ENCODE data around the gene ANO2.

The ANO2 gene

GRCh38 chr12:5524116-5524768 lies 420.8 kb downstream of the ANO2 start:
- Histone ChIP-seq H3K4me3 (ENCODE audit: insufficient read length, low read depth) (no peak overlapping the region), H3K9ac (ENCODE audit: insufficient read length, low read depth) (no peak overlapping the region), H3K9me3 (ENCODE audit: insufficient read depth, low read length) (peaks cover 5% of the 10 kb centered on the region; the same call in 1 of the 2 replicates), H3K36me3 (ENCODE audit: insufficient read depth, insufficient read length, low read length) (no peaks in the 10 kb centered on the region), H3K27me3 (ENCODE audit: insufficient read depth, insufficient read length) (no peaks in the 10 kb centered on the region), H3K4me1 (ENCODE audit: insufficient read depth, insufficient read length) (no peaks in the 10 kb centered on the region)
- no peak for DNase-seq (ENCODE audit: low read depth, low spot score)
- TF ChIP-seq SUZ12 (IDR thresholded peaks at IDR 0.05; ENCODE audit: extremely low read depth, insufficient read depth, insufficient read length), result no peak
- no peak for TF ChIP-seq YY1 (IDR thresholded peaks at IDR 0.05; ENCODE audit: insufficient read depth, insufficient read length)
- TF ChIP-seq ZNF274 (IDR thresholded peaks at IDR 0.05; ENCODE audit: low read depth, low read length), result no peak

- no peak for DNase-seq (ENCODE audit: low read depth, low spot score)
- no peak overlapping the region for H3K9ac ChIP-seq (ENCODE audit: insufficient read length, low read depth)
Measured at GRCh38 chr12:5523396-5524115, 421.5 kb downstream of the ANO2 start.

GRCh38 chr12:5522432-5523335 lies 422.4 kb downstream of the ANO2 start:
- no peaks in the 10 kb centered on the region for H3K9me3 ChIP-seq (ENCODE audit: insufficient read depth, low read length)
- no peak overlapping the region for H3K9ac ChIP-seq (ENCODE audit: insufficient read length, low read depth)
- no peaks in the 10 kb centered on the region for H3K36me3 ChIP-seq (ENCODE audit: insufficient read depth, insufficient read length, low read length)
- no peak overlapping the region for H3K4me3 ChIP-seq (ENCODE audit: insufficient read length, low read depth)
- TF ChIP-seq YY1 (IDR thresholded peaks at IDR 0.05; ENCODE audit: insufficient read depth, insufficient read length), result no peak
- no peak for TF ChIP-seq SUZ12 (IDR thresholded peaks at IDR 0.05; ENCODE audit: extremely low read depth, insufficient read depth, insufficient read length)
- no peak for TF ChIP-seq ZNF274 (IDR thresholded peaks at IDR 0.05; ENCODE audit: low read depth, low read length)
- no peak for DNase-seq (ENCODE audit: low read depth, low spot score)
- H3K27me3 ChIP-seq (ENCODE audit: insufficient read depth, insufficient read length), result no peaks in the 10 kb centered on the region
- peaks cover 4% of the 10 kb centered on the region for H3K4me1 ChIP-seq (ENCODE audit: insufficient read depth, insufficient read length)

More at GRCh38 chr12:5523396-5524115, 421.5 kb downstream of the ANO2 start:
- Histone ChIP-seq H3K4me3 (ENCODE audit: insufficient read length, low read depth) (no peak overlapping the region), H3K36me3 (ENCODE audit: insufficient read depth, insufficient read length, low read length) (no peaks in the 10 kb centered on the region), H3K4me1 (ENCODE audit: insufficient read depth, insufficient read length) (peaks cover 4% of the 10 kb centered on the region), H3K27me3 (ENCODE audit: insufficient read depth, insufficient read length) (no peaks in the 10 kb centered on the region), H3K9me3 (ENCODE audit: insufficient read depth, low read length) (no peaks in the 10 kb centered on the region)
- TF ChIP-seq YY1 (IDR thresholded peaks at IDR 0.05; ENCODE audit: insufficient read depth, insufficient read length) (no peak), SUZ12 (IDR thresholded peaks at IDR 0.05; ENCODE audit: extremely low read depth, insufficient read depth, insufficient read length) (no peak), ZNF274 (IDR thresholded peaks at IDR 0.05; ENCODE audit: low read depth, low read length) (no peak)

- H3K9me3 ChIP-seq (ENCODE audit: insufficient read depth, low read length), result no peaks in the 10 kb centered on the region
Measured at GRCh38 chr12:5521456-5522325, 423.4 kb downstream of the ANO2 start.

GRCh38 chr12:5520831-5521230 lies 424.2 kb downstream of the ANO2 start:
- H3K36me3 ChIP-seq (ENCODE audit: insufficient read depth, insufficient read length, low read length), result no peaks in the 10 kb centered on the region
- H3K4me3 ChIP-seq (ENCODE audit: insufficient read length, low read depth), result no peak overlapping the region
- no peaks in the 10 kb centered on the region for H3K27me3 ChIP-seq (ENCODE audit: insufficient read depth, insufficient read length)
- H3K4me1 ChIP-seq (ENCODE audit: insufficient read depth, insufficient read length), result peaks cover 13% of the 10 kb centered on the region
- H3K9me3 ChIP-seq (ENCODE audit: insufficient read depth, low read length), result no peaks in the 10 kb centered on the region
- no peak for DNase-seq (ENCODE audit: low read depth, low spot score)
- no peak overlapping the region for H3K9ac ChIP-seq (ENCODE audit: insufficient read length, low read depth)
- TF ChIP-seq ZNF274 (IDR thresholded peaks at IDR 0.05; ENCODE audit: low read depth, low read length) (no peak), YY1 (IDR thresholded peaks at IDR 0.05; ENCODE audit: insufficient read depth, insufficient read length) (no peak)

More at GRCh38 chr12:5521456-5522325, 423.4 kb downstream of the ANO2 start:
- TF ChIP-seq SUZ12 (IDR thresholded peaks at IDR 0.05; ENCODE audit: extremely low read depth, insufficient read depth, insufficient read length) (no peak), YY1 (IDR thresholded peaks at IDR 0.05; ENCODE audit: insufficient read depth, insufficient read length) (no peak), ZNF274 (IDR thresholded peaks at IDR 0.05; ENCODE audit: low read depth, low read length) (no peak)
- Histone ChIP-seq H3K9ac (ENCODE audit: insufficient read length, low read depth) (no peak overlapping the region), H3K4me3 (ENCODE audit: insufficient read length, low read depth) (no peak overlapping the region), H3K4me1 (ENCODE audit: insufficient read depth, insufficient read length) (peaks cover 8% of the 10 kb centered on the region), H3K36me3 (ENCODE audit: insufficient read depth, insufficient read length, low read length) (no peaks in the 10 kb centered on the region), H3K27me3 (ENCODE audit: insufficient read depth, insufficient read length) (no peaks in the 10 kb centered on the region)
- DNase-seq (ENCODE audit: low read depth, low spot score), result no peak

GRCh38 chr12:5520037-5520436 lies 425.0 kb downstream of the ANO2 start:
- no peak overlapping the region for H3K9ac ChIP-seq (ENCODE audit: insufficient read length, low read depth)
- no peak overlapping the region for H3K4me3 ChIP-seq (ENCODE audit: insufficient read length, low read depth)
- no peaks in the 10 kb centered on the region for H3K27me3 ChIP-seq (ENCODE audit: insufficient read depth, insufficient read length)
- peaks cover 13% of the 10 kb centered on the region for H3K4me1 ChIP-seq (ENCODE audit: insufficient read depth, insufficient read length)
- H3K36me3 ChIP-seq (ENCODE audit: insufficient read depth, insufficient read length, low read length), result no peaks in the 10 kb centered on the region
- no peak for DNase-seq (ENCODE audit: low read depth, low spot score)
- no peaks in the 10 kb centered on the region for H3K9me3 ChIP-seq (ENCODE audit: insufficient read depth, low read length)
- TF ChIP-seq YY1 (IDR thresholded peaks at IDR 0.05; ENCODE audit: insufficient read depth, insufficient read length), result no peak
- TF ChIP-seq ZNF274 (IDR thresholded peaks at IDR 0.05; ENCODE audit: low read depth, low read length), result no peak
- no peak for TF ChIP-seq SUZ12 (IDR thresholded peaks at IDR 0.05; ENCODE audit: extremely low read depth, insufficient read depth, insufficient read length)
